BLaER1 treated with 17β-estradiol and CSF1 and Interleukin-3, amounts not matched to agents 10 nM and 100 nM (cell line): Measurements from ENCODE around the gene NAA60.
"Not testable (repeated sequence)": the region's sequence is repeated elsewhere in the genome, so short reads cannot be mapped to it uniquely, and the experiment has no call there.

ENCODE experiments used
- H3K27ac ChIP-seq, 11 experiments: shearing (Covaris generic); formaldehyde crosslinking; 2 replicates each; pipeline ENCODE4 v1.8.1; 2022
- H3K27me3 ChIP-seq, 11 experiments: shearing (Covaris generic); formaldehyde crosslinking; 2 replicates each; pipeline ENCODE4 v1.8.1; 2022
- H3K36me3 ChIP-seq, 11 experiments: shearing (Covaris generic); formaldehyde crosslinking; 2 replicates each; pipeline ENCODE4 v1.8.1; 2022
- H3K4me1 ChIP-seq, 10 experiments: shearing (Covaris generic); formaldehyde crosslinking; 2 replicates each; pipeline ENCODE4 v1.8.1; 2022
- H3K4me2 ChIP-seq, 11 experiments: shearing (Covaris generic); formaldehyde crosslinking; 2 replicates each; pipeline ENCODE4 v1.8.1; 2022
- H3K4me3 ChIP-seq, 10 experiments: shearing (Covaris generic); formaldehyde crosslinking; 2 replicates each; pipeline ENCODE4 v1.8.1; 2022
- H3K9ac ChIP-seq, 11 experiments: shearing (Covaris generic); formaldehyde crosslinking; 2 replicates each; pipeline ENCODE4 v1.8.1; 2022
- H3K9me3 ChIP-seq, 11 experiments: shearing (Covaris generic); formaldehyde crosslinking; replicated peaks in 1 of 11; 2 replicates each; pipeline ENCODE4 v1.8.1; 2022
- H4K20me1 ChIP-seq, 11 experiments: shearing (Covaris generic); formaldehyde crosslinking; 2 replicates each; pipeline ENCODE4 v1.8.1; 2022
- Cebpa-rat ChIP-seq, 11 experiments: shearing (Covaris generic); IDR thresholded peaks; 2 replicates each; pipeline ENCODE4 v1.8.1; 2022

The NAA60 gene

GRCh38 chr16:3492356-3492755, 48.9 kb downstream of the NAA60 start:
- peaks cover 5 to 11% (median 8%) of the 10 kb centered on the region in 11 experiments; a peak in 16 of 22 replicates for H3K36me3 ChIP-seq
- TF ChIP-seq Cebpa-rat (IDR thresholded peaks at IDR 0.05) = no peak
- no peaks in the 10 kb centered on the region for H3K9me3 ChIP-seq
- peaks cover 0 to 29% (median 8%) of the 10 kb centered on the region in 11 experiments; a peak in 11 of 22 replicates for H4K20me1 ChIP-seq
- no peak overlapping the region for H3K4me3 ChIP-seq
- H3K4me1 ChIP-seq = peaks cover 0 to 21% (median 15%) of the 10 kb centered on the region in 10 experiments; a peak in 12 of 20 replicates
- H3K27me3 ChIP-seq = no peaks in the 10 kb centered on the region
- H3K9ac ChIP-seq = no peak overlapping the region
- H3K27ac ChIP-seq = no peak overlapping the region
- no peak overlapping the region for H3K4me2 ChIP-seq

- H3K27me3 ChIP-seq = no peaks in the 10 kb centered on the region
- peaks cover 0 to 12% (median 9%) of the 10 kb centered on the region in 10 experiments; a peak in 10 of 20 replicates for H3K4me1 ChIP-seq
- no peak overlapping the region for H3K4me2 ChIP-seq
- H3K9ac ChIP-seq = no peak overlapping the region
- TF ChIP-seq Cebpa-rat (IDR thresholded peaks at IDR 0.05) = no peak
- peaks cover 0 to 12% (median 0%) of the 10 kb centered on the region in 11 experiments; a peak in 4 of 22 replicates for H4K20me1 ChIP-seq
- no peaks in the 10 kb centered on the region for H3K36me3 ChIP-seq
- no peak overlapping the region for H3K4me3 ChIP-seq
- no peak overlapping the region for H3K27ac ChIP-seq
- no peaks in the 10 kb centered on the region for H3K9me3 ChIP-seq
These were observed 51.0 kb downstream of the NAA60 start for GRCh38 chr16:3494386-3494973.

- no peak for TF ChIP-seq Cebpa-rat (IDR thresholded peaks at IDR 0.05)
- Histone ChIP-seq H3K4me3 (no peak within 1 kb of the TSS), H3K9me3 (no peaks in the 10 kb centered on the region), H4K20me1 (peaks cover 0 to 12% (median 0%) of the 10 kb centered on the region in 11 experiments; a peak in 4 of 22 replicates), H3K9ac (no peak within 1 kb of the TSS), H3K4me1 (peaks cover 0 to 15% (median 9%) of the 10 kb centered on the region in 10 experiments; a peak in 10 of 20 replicates), H3K27me3 (no peaks in the 10 kb centered on the region), H3K36me3 (no peaks in the 10 kb centered on the region), H3K4me2 (no peak within 1 kb of the TSS), H3K27ac (no peak within 1 kb of the TSS)
These were observed 51.7 kb downstream of the NAA60 start, which contains the start of gene C16orf90 for GRCh38 chr16:3495176-3495575. Gene C16orf90, minus strand, starts transcription at chr16:3495489. Its CDS starts 68 bp downstream, at chr16:3495421.

GRCh38 chr16:3496386-3496785, 52.9 kb downstream of the NAA60 start:
- Histone ChIP-seq H3K9ac (no peak overlapping the region), H3K4me1 (peaks cover 1 to 11% (median 4%) of the 10 kb centered on the region in 10 experiments), H3K27ac (no peak overlapping the region), H4K20me1 (peaks cover 0 to 4% (median 0%) of the 10 kb centered on the region in 11 experiments; a peak in 2 of 22 replicates), H3K36me3 (no peaks in the 10 kb centered on the region), H3K9me3 (no peaks in the 10 kb centered on the region), H3K4me3 (no peak overlapping the region), H3K4me2 (no peak overlapping the region), H3K27me3 (no peaks in the 10 kb centered on the region)
- no peak for TF ChIP-seq Cebpa-rat (IDR thresholded peaks at IDR 0.05)

- TF ChIP-seq Cebpa-rat (IDR thresholded peaks at IDR 0.05) = no peak
- Histone ChIP-seq H3K4me1 (peaks cover 12 to 24% (median 16%) of the 10 kb centered on the region in 10 experiments), H3K27me3 (no peaks in the 10 kb centered on the region)
These were observed 54.3 kb downstream of the NAA60 start for GRCh38 chr16:3497771-3498170.

GRCh38 chr16:3498988-3499387, 55.5 kb downstream of the NAA60 start:
- H3K27ac ChIP-seq = no peak overlapping the region
- no peaks in the 10 kb centered on the region; a peak in 1 of 22 replicates for H4K20me1 ChIP-seq
- TF ChIP-seq Cebpa-rat (IDR thresholded peaks at IDR 0.05) = no peak
- no peak overlapping the region for H3K9ac ChIP-seq
- no peaks in the 10 kb centered on the region for H3K9me3 ChIP-seq
- H3K4me3 ChIP-seq = no peak overlapping the region
- H3K4me1 ChIP-seq = peaks cover 12 to 34% (median 24%) of the 10 kb centered on the region in 10 experiments
- no peaks in the 10 kb centered on the region for H3K27me3 ChIP-seq
- H3K36me3 ChIP-seq = no peaks in the 10 kb centered on the region
- H3K4me2 ChIP-seq = no peak overlapping the region

More at GRCh38 chr16:3497771-3498170, 54.3 kb downstream of the NAA60 start:
- no peaks in the 10 kb centered on the region; a peak in 1 of 22 replicates for H4K20me1 ChIP-seq
- no peak overlapping the region for H3K9ac ChIP-seq
- no peaks in the 10 kb centered on the region for H3K9me3 ChIP-seq
- H3K4me3 ChIP-seq = no peak overlapping the region
- no peak overlapping the region for H3K27ac ChIP-seq
- no peaks in the 10 kb centered on the region for H3K36me3 ChIP-seq
- no peak overlapping the region for H3K4me2 ChIP-seq

GRCh38 chr16:3501412-3501761, 57.9 kb downstream of the NAA60 start:
- H4K20me1 ChIP-seq, H3K9me3 ChIP-seq, H3K27me3 ChIP-seq: not testable (repeated sequence)
- Histone ChIP-seq H3K4me3 (peak overlapping the region; percentile 55 to 86 (median 74)), H3K4me2 (peak overlapping the region; percentile 70 to 92 (median 88)), H3K27ac (peak overlapping the region in 10 of 11 experiments; percentile 58 to 79 (median 69); a peak in 18 of 22 replicates), H3K4me1 (peaks cover 12 to 43% (median 24%) of the 10 kb centered on the region in 10 experiments), H3K9ac (peak overlapping the region; percentile 69 to 85 (median 81)), H3K36me3 (peaks cover 4 to 19% (median 11%) of the 10 kb centered on the region in 11 experiments; a peak in 18 of 22 replicates)

- Histone ChIP-seq H3K4me1 (peaks cover 12 to 43% (median 24%) of the 10 kb centered on the region in 10 experiments), H4K20me1 (no peaks in the 10 kb centered on the region), H3K27me3 (no peaks in the 10 kb centered on the region), H3K36me3 (peaks cover 8 to 25% (median 16%) of the 10 kb centered on the region in 11 experiments; a peak in 19 of 22 replicates), H3K4me2 (peak overlapping the region; percentile 70 to 92 (median 88)), H3K4me3 (peak overlapping the region; percentile 55 to 86 (median 74)), H3K9ac (peak overlapping the region; percentile 69 to 85 (median 81); a peak in 21 of 22 replicates), H3K27ac (peak overlapping the region in 2 of 11 experiments; percentile 78 to 79; a peak in 2 of 22 replicates), H3K9me3 (no peaks in the 10 kb centered on the region)
- TF ChIP-seq Cebpa-rat (IDR thresholded peaks at IDR 0.05) = no peak
These were observed 58.4 kb downstream of the NAA60 start for GRCh38 chr16:3501783-3502400.

- H3K27me3 ChIP-seq = no peaks in the 10 kb centered on the region
- peaks cover 15 to 41% (median 30%) of the 10 kb centered on the region in 11 experiments; a peak in 21 of 22 replicates for H3K36me3 ChIP-seq
- peaks cover 12 to 49% (median 24%) of the 10 kb centered on the region in 10 experiments for H3K4me1 ChIP-seq
- no peaks in the 10 kb centered on the region for H3K9me3 ChIP-seq
- no peak overlapping the region for H3K4me3 ChIP-seq
- TF ChIP-seq Cebpa-rat (IDR thresholded peaks at IDR 0.05) = no peak
- H3K4me2 ChIP-seq = peak overlapping the region in 8 of 11 experiments; percentile 0 to 48 (median 27); a peak in 6 of 22 replicates
- H3K27ac ChIP-seq = no peak overlapping the region
- H4K20me1 ChIP-seq = no peaks in the 10 kb centered on the region
- H3K9ac ChIP-seq = peak overlapping the region in 5 of 11 experiments; percentile 7 to 38 (median 22); a peak in 4 of 22 replicates
These were observed 60.0 kb downstream of the NAA60 start for GRCh38 chr16:3503523-3503922.
